ENCODE results near the gene ZFR2. TPM values are rescaled to one million over a fixed set of nuclear protein-coding genes. Genes with fewer than 3 reads are reported as not detected.
A peak's percentile ranks its signal among the peaks of the same experiment; 100 is the strongest.
"Not testable (repeated sequence)": the region's sequence is repeated elsewhere in the genome, so short reads cannot be mapped to it uniquely, and the experiment has no call there.

ZFR2 gene
- total RNA-seq, 2 experiments from 2014 or later: 0.33 to 0.58 TPM

- no peaks in the 10 kb centered on the region for H3K27me3 Mint-ChIP-seq
- no peaks in the 10 kb centered on the region for H3K9me3 Mint-ChIP-seq
- CTCF ChIA-PET: interaction anchor here (0.5 to 1.6 kb wide), 6 partner anchors 25 to 128 kb away, joined by 3 to 10 read pairs (median 4); partner anchors contain the start of genes APBA3 and MRPL54
- no peak overlapping the region for H3K4me3 Mint-ChIP-seq
- peak overlapping the region; percentile 39 for H3K27ac Mint-ChIP-seq
- intact Hi-C loops (cut with micrococcal nuclease): loop anchor here (1.0 kb wide), 1 partner anchor 55 kb away; no protein-coding TSS in a partner anchor
- DNase-seq: peak; percentile 74
- H3K36me3 Mint-ChIP-seq: no peaks in the 10 kb centered on the region
- peaks cover 29% of the 10 kb centered on the region for H3K4me1 Mint-ChIP-seq (ENCODE audit: low read depth)
- POLR2A ChIA-PET: interaction anchor here (0.8 to 2.1 kb wide), 3 partner anchors 32 to 56 kb away, joined by 3 to 13 read pairs (median 6); partner anchors contain the start of genes APBA3, MATK and MRPL54
These were observed 50.4 kb downstream of the ZFR2 start for GRCh38 chr19:3818466-3818865.

- peak overlapping the region; percentile 39 for H3K27ac Mint-ChIP-seq
- peaks cover 36% of the 10 kb centered on the region for H3K4me1 Mint-ChIP-seq (ENCODE audit: low read depth)
- H3K4me3 Mint-ChIP-seq: no peak overlapping the region
- no peak for DNase-seq
- CTCF ChIA-PET: interaction anchor here (0.5 to 1.6 kb wide), 5 partner anchors 21 to 62 kb away, joined by 3 to 10 read pairs (median 3); partner anchors contain the start of genes APBA3 and MRPL54
- no peaks in the 10 kb centered on the region for H3K9me3 Mint-ChIP-seq
- no peaks in the 10 kb centered on the region for H3K27me3 Mint-ChIP-seq
- intact Hi-C loops (cut with micrococcal nuclease): loop anchor here (1.0 kb wide), 1 partner anchor 54 kb away; no protein-coding TSS in a partner anchor
- H3K36me3 Mint-ChIP-seq: no peaks in the 10 kb centered on the region
- POLR2A ChIA-PET: interaction anchor here (0.8 to 2.1 kb wide), 3 partner anchors 31 to 56 kb away, joined by 3 to 13 read pairs (median 6); partner anchors contain the start of genes APBA3, MATK and MRPL54
These were observed 51.1 kb downstream of the ZFR2 start for GRCh38 chr19:3817761-3818160.

- intact Hi-C loops (cut with micrococcal nuclease): no loop called here
- H3K4me3 Mint-ChIP-seq: no peak overlapping the region
- CTCF ChIA-PET: no interaction called here
- POLR2A ChIA-PET: interaction anchor here (0.7 kb wide), 1 partner anchor 27 kb away, joined by 3 read pairs; no protein-coding TSS in a partner anchor
- no peaks in the 10 kb centered on the region for H3K9me3 Mint-ChIP-seq
- H3K27ac Mint-ChIP-seq: no peak overlapping the region
- no peak for DNase-seq
- H3K27me3 Mint-ChIP-seq: no peaks in the 10 kb centered on the region
- peaks cover 38% of the 10 kb centered on the region for H3K4me1 Mint-ChIP-seq (ENCODE audit: low read depth)
- no peaks in the 10 kb centered on the region for H3K36me3 Mint-ChIP-seq
These were observed 52.1 kb downstream of the ZFR2 start for GRCh38 chr19:3816566-3817218.

- CTCF ChIA-PET; DNase-seq; H3K36me3 Mint-ChIP-seq; intact Hi-C loops (cut with micrococcal nuclease); H3K4me3 Mint-ChIP-seq; H3K27me3 Mint-ChIP-seq; H3K9me3 Mint-ChIP-seq: not testable (repeated sequence)
- Mint-ChIP-seq H3K4me1 (ENCODE audit: low read depth) (peaks cover 40% of the 10 kb centered on the region), H3K27ac (peak overlapping the region; percentile 13)
- POLR2A ChIA-PET: interaction anchor here (0.7 kb wide), 1 partner anchor 27 kb away, joined by 3 read pairs; no protein-coding TSS in a partner anchor
These were observed 52.7 kb downstream of the ZFR2 start for GRCh38 chr19:3816148-3816547.

- Mint-ChIP-seq H3K27ac (peak overlapping the region; percentile 90), H3K4me1 (ENCODE audit: low read depth) (peaks cover 48% of the 10 kb centered on the region)
These were observed 54.2 kb downstream of the ZFR2 start for GRCh38 chr19:3814648-3815047.

GRCh38 chr19:3813473-3814392, 55.1 kb downstream of the ZFR2 start:
- Mint-ChIP-seq H3K9me3 (no peaks in the 10 kb centered on the region), H3K4me1 (ENCODE audit: low read depth) (peaks cover 48% of the 10 kb centered on the region), H3K4me3 (no peak overlapping the region), H3K36me3 (no peaks in the 10 kb centered on the region), H3K27me3 (no peaks in the 10 kb centered on the region), H3K27ac (peak overlapping the region; percentile 90)
- ChIA-PET POLR2A (interaction anchor here (1.3 kb wide), 1 partner anchor 51 kb away, joined by 9 read pairs; the partner anchor contains the start of gene MRPL54), CTCF (interaction anchor here (0.6 to 3.1 kb wide), 3 partner anchors 8 to 449 kb away, joined by 3 to 23 read pairs (median 13); partner anchors contain the start of gene MRPL54)
- peak; percentile 49 for DNase-seq
- intact Hi-C loops (cut with micrococcal nuclease): no loop called here

More at GRCh38 chr19:3814648-3815047, 54.2 kb downstream of the ZFR2 start:
- Mint-ChIP-seq H3K36me3 (no peaks in the 10 kb centered on the region), H3K9me3 (no peaks in the 10 kb centered on the region), H3K27me3 (no peaks in the 10 kb centered on the region), H3K4me3 (no peak overlapping the region)
- intact Hi-C loops (cut with micrococcal nuclease): no loop called here
- CTCF ChIA-PET: no interaction called here
- no peak for DNase-seq
- POLR2A ChIA-PET: no interaction called here

GRCh38 chr19:3810708-3811355, 58.0 kb downstream of the ZFR2 start:
- intact Hi-C loops (cut with micrococcal nuclease): no loop called here
- Mint-ChIP-seq H3K27ac (no peak overlapping the region), H3K4me3 (no peak overlapping the region), H3K9me3 (peaks cover 8% of the 10 kb centered on the region), H3K27me3 (no peaks in the 10 kb centered on the region), H3K36me3 (no peaks in the 10 kb centered on the region), H3K4me1 (ENCODE audit: low read depth) (peaks cover 51% of the 10 kb centered on the region)
- ChIA-PET CTCF (interaction anchor here (2.1 kb wide), 1 partner anchor 14 kb away, joined by 6 read pairs; no protein-coding TSS in a partner anchor), POLR2A (no interaction called here)
- no peak for DNase-seq

- DNase-seq: peak; percentile 58
- H3K36me3 Mint-ChIP-seq: no peaks in the 10 kb centered on the region
- H3K27ac Mint-ChIP-seq: peak overlapping the region; percentile 42
- H3K9me3 Mint-ChIP-seq: peaks cover 8% of the 10 kb centered on the region
- no peaks in the 10 kb centered on the region for H3K27me3 Mint-ChIP-seq
- intact Hi-C loops (cut with micrococcal nuclease): no loop called here
- peaks cover 51% of the 10 kb centered on the region for H3K4me1 Mint-ChIP-seq (ENCODE audit: low read depth)
- CTCF ChIA-PET: no interaction called here
- H3K4me3 Mint-ChIP-seq: no peak overlapping the region
- POLR2A ChIA-PET: no interaction called here
These were observed 58.7 kb downstream of the ZFR2 start for GRCh38 chr19:3809881-3810707.

- ChIA-PET POLR2A (no interaction called here), CTCF (interaction anchor here (0.7 to 0.9 kb wide), 2 partner anchors 12 to 46 kb away, joined by 3 to 4 read pairs; partner anchors contain the start of gene MRPL54)
- no peak overlapping the region for H3K4me3 Mint-ChIP-seq
- no peaks in the 10 kb centered on the region for H3K27me3 Mint-ChIP-seq
- peaks cover 40% of the 10 kb centered on the region for H3K4me1 Mint-ChIP-seq (ENCODE audit: low read depth)
- H3K9me3 Mint-ChIP-seq: peaks cover 8% of the 10 kb centered on the region
- no peak for DNase-seq
- no peak overlapping the region for H3K27ac Mint-ChIP-seq
- H3K36me3 Mint-ChIP-seq: no peaks in the 10 kb centered on the region
- intact Hi-C loops (cut with micrococcal nuclease): no loop called here
These were observed 60.3 kb downstream of the ZFR2 start for GRCh38 chr19:3808420-3809143.

GRCh38 chr19:3807574-3808354, 61.1 kb downstream of the ZFR2 start:
- intact Hi-C loops (cut with micrococcal nuclease): no loop called here
- no peak overlapping the region for H3K27ac Mint-ChIP-seq
- no peak for DNase-seq
- POLR2A ChIA-PET: no interaction called here
- H3K9me3 Mint-ChIP-seq: peaks cover 8% of the 10 kb centered on the region
- H3K27me3 Mint-ChIP-seq: no peaks in the 10 kb centered on the region
- no peaks in the 10 kb centered on the region for H3K36me3 Mint-ChIP-seq
- H3K4me3 Mint-ChIP-seq: no peak overlapping the region
- CTCF ChIA-PET: interaction anchor here (0.7 kb wide), 1 partner anchor 13 kb away, joined by 3 read pairs; no protein-coding TSS in a partner anchor
- H3K4me1 Mint-ChIP-seq (ENCODE audit: low read depth): peaks cover 31% of the 10 kb centered on the region
